HepG2 (cell line): ENCODE data around the gene RAPGEF5. TPM values are rescaled to one million over a fixed set of nuclear protein-coding genes. Genes with fewer than 3 reads are reported as not detected.

Experiments
- ATAC-seq: fragments of 200-7000 bp; cut with Tn5 transposase; 3 replicates; pipeline ENCODE4 v1.9.1; 2020; ENCODE audit warnings: mild to moderate bottlenecking, moderate library complexity
- BruUV-seq: library from RNA; stranded (reverse); fragments of 400-500 nt; replicated peaks from 2 replicates; lab custom pipeline; 2021; lab: Mats Ljungman, UMichigan
- CTCF ChIA-PET: fragments of 300-600 bp; formaldehyde crosslinking; extraction: SDS; loops from one replicate; lab custom pipeline; 2021; ENCODE audit warnings: low total read pairs, inconsistent platforms, low intra/inter-chr PET ratio; lab: Yijun Ruan, JAX
- POLR2A ChIA-PET: fragments of 350-600 bp; sonication (Branson Sonifier 250); formaldehyde crosslinking; loops from one replicate; lab custom pipeline; 2020; ENCODE audit warnings: antibody characterized with exemption, inconsistent platforms; lab: Yijun Ruan, JAX
- DNase-seq: peaks from one replicate; pipeline ENCODE4 v3.0.0-alpha.2; 2015; ENCODE audit warnings: low spot score
- FAIRE-seq: peaks from 3 replicates; lab custom pipeline; 2011; peaks lifted over from hg19 to GRCh38; lab: Jason Lieb, UNC
- H2AFZ ChIP-seq: one replicate; pipeline ENCODE4 v1.6.1; 2011; ENCODE audit warnings: low read length, inconsistent platforms
- H3K27ac ChIP-seq: fragments of 300-600 bp; 3 replicates; pipeline ENCODE4 v1.8.0; 2011; ENCODE audit warnings: mixed run types, mild to moderate bottlenecking, mixed read lengths, low read length, inconsistent platforms; ENCODE audit not compliant: insufficient read depth; ENCODE audit errors: extremely low read length
- H3K27me3 ChIP-seq, 2 experiments: fragments of 200-600 bp in 1 of 2; 2 replicates in 1 of 2; 3 replicates in 1 of 2; pipeline versions ENCODE4 v1.6.0 to v1.8.0; 2011; ENCODE audit warnings: low read length in 2 of 2, mild to moderate bottlenecking in 2 of 2, moderate library complexity in 2 of 2, inconsistent platforms in 1 of 2; ENCODE audit not compliant: insufficient read depth in 2 of 2, control insufficient read depth in 1 of 2
- H3K36me3 ChIP-seq, 2 experiments: fragments of 200-600 bp in 1 of 2; replicated peaks in 1 of 2; 2 replicates in 1 of 2; 3 replicates in 1 of 2; pipeline versions ENCODE4 v1.5.1 to v1.8.0; 2011; ENCODE audit warnings: low read length in 2 of 2, inconsistent platforms in 1 of 2; ENCODE audit not compliant: insufficient read depth in 2 of 2, control insufficient read depth in 1 of 2
- H3K4me1 ChIP-seq: 2 replicates; pipeline ENCODE4 v1.5.1; 2012; ENCODE audit warnings: low read length, inconsistent platforms; ENCODE audit not compliant: insufficient read depth
- H3K4me2 ChIP-seq: 2 replicates; pipeline ENCODE4 v1.6.0; 2011; ENCODE audit warnings: low read depth, low read length, inconsistent platforms
- H3K4me3 ChIP-seq, 3 experiments: fragments of 200-600 bp in 1 of 3; sonication (generic), shearing (Covaris generic) in 1 of 3; replicated peaks in 1 of 3; 2 replicates each; pipeline ENCODE4 v1.5.1; 2011 to 2016; ENCODE audit warnings: low read length in 3 of 3, inconsistent platforms in 2 of 3, low read depth in 2 of 3, mild to moderate bottlenecking in 2 of 3, control low read depth in 1 of 3, mixed read lengths in 1 of 3; ENCODE audit not compliant: insufficient read depth in 1 of 3
- H3K79me2 ChIP-seq: one replicate; pipeline ENCODE4 v1.6.1; 2011; ENCODE audit warnings: low read length, inconsistent platforms; ENCODE audit not compliant: insufficient read depth
- H3K9ac ChIP-seq: 2 replicates; pipeline ENCODE4 v1.6.0; 2011; ENCODE audit warnings: mild to moderate bottlenecking, low read depth, low read length, inconsistent platforms; ENCODE audit not compliant: insufficient read depth
- H3K9me3 ChIP-seq: 2 replicates; pipeline ENCODE4 v1.5.1; 2012; ENCODE audit warnings: mild to moderate bottlenecking, low read length
- H4K20me1 ChIP-seq: 2 replicates; pipeline ENCODE4 v1.6.0; 2011; ENCODE audit warnings: inconsistent platforms, mild to moderate bottlenecking, low read length, moderate library complexity; ENCODE audit not compliant: insufficient read depth
- ELK4 ChIP-seq: sonication (generic); formaldehyde crosslinking; IDR thresholded peaks from 2 replicates; pipeline ENCODE4 v1.9.0; 2021; ENCODE audit warnings: missing genetic modification reagents, borderline replicate concordance
- FOXM1 ChIP-seq: sonication (generic); formaldehyde crosslinking; IDR thresholded peaks from 2 replicates; pipeline ENCODE4 v1.5.0; 2020; ENCODE audit warnings: missing genetic modification reagents
- GFI1 ChIP-seq: sonication (generic); formaldehyde crosslinking; IDR thresholded peaks from 2 replicates; pipeline ENCODE4 v1.5.0; 2020; ENCODE audit warnings: missing genetic modification reagents, mild to moderate bottlenecking, borderline replicate concordance
- HOMEZ ChIP-seq: IDR thresholded peaks from 2 replicates; pipeline ENCODE4 v1.6.1; 2016; ENCODE audit warnings: low read depth
- KAT7 ChIP-seq: IDR thresholded peaks from 2 replicates; pipeline ENCODE4 v1.6.1; 2018; ENCODE audit warnings: borderline replicate concordance, missing compliant biosample characterization
- RBAK ChIP-seq: sonication (generic); formaldehyde crosslinking; IDR thresholded peaks from 2 replicates; pipeline ENCODE4 v1.5.1; 2020; ENCODE audit warnings: mild to moderate bottlenecking, missing genetic modification reagents
- SALL2 ChIP-seq: sonication (generic); formaldehyde crosslinking; IDR thresholded peaks from 2 replicates; pipeline ENCODE4 v1.8.1; 2023; ENCODE audit warnings: mild to moderate bottlenecking, missing genetic modification reagents, inconsistent platforms
- SKI ChIP-seq: fragments of 450-650 bp; IDR thresholded peaks from one replicate; pipeline ENCODE4 v1.6.1; 2018; ENCODE audit warnings: mild to moderate bottlenecking; ENCODE audit not compliant: partially characterized antibody
- ZNF501 ChIP-seq: sonication (generic); formaldehyde crosslinking; IDR thresholded peaks from 2 replicates; pipeline ENCODE4 v1.5.1; 2020; ENCODE audit warnings: mild to moderate bottlenecking, moderate library complexity, missing genetic modification reagents
- ZNF652 ChIP-seq: IDR thresholded peaks from 2 replicates; pipeline ENCODE4 v1.6.1; 2016; ENCODE audit warnings: low read depth, borderline replicate concordance
- WGBS: methylation state at CpG from one replicate; pipeline ENCODE4 v1.1.6; 2017; ENCODE audit warnings: low lambda C conversion rate; 5-methylcytosine and 5-hydroxymethylcytosine counted together
- in situ Hi-C: cut with HindIII; loops from 2 replicates; pipeline ENCODE4 v1.10.0; 2017; ENCODE audit warnings: low pct_unique_long_range_greater_than_20kb; ENCODE audit not compliant: extremely low pct_ligation_motif_present
- intact Hi-C: fragments of 100-400 bp; cut with micrococcal nuclease; formaldehyde crosslinking; loops from one replicate; pipeline ENCODE4 v1.10.0; 2022; ENCODE audit not compliant: unreplicated experiment
- polyA plus RNA-seq, 8 experiments: library from polyadenylated mRNA; depleted of rRNA in 3 of 8; stranded (reverse) in 7 of 8; unstranded in 1 of 8; fragments of >200 nt; fragmentation: Illumina TruSeq in 4 of 8; extraction: Trizol in 4 of 8; gene quantifications; 2 replicates each; pipeline versions ENCODE4 v1.2.1 to v1.2.3, GENCODE V29; 2011 to 2016; ENCODE audit warnings: low read depth in 4 of 8, missing spikeins in 1 of 8, mixed read lengths in 1 of 8; ENCODE audit not compliant: insufficient read depth in 1 of 8
- total RNA-seq, 5 experiments: library from RNA; depleted of rRNA; stranded (reverse); fragments of >200 nt; fragmentation: Illumina TruSeq; extraction: Trizol; gene quantifications; 2 replicates each; pipeline ENCODE4 v1.2.3, GENCODE V29; 2016; ENCODE audit warnings: low read depth in 1 of 5
- TF ChIP-seq, protein P1 (sequence below): IDR thresholded peaks from 2 replicates; pipeline ENCODE4 v1.4.0; 2020; ENCODE audit warnings: mild to moderate bottlenecking, missing genetic modification reagents
- TF ChIP-seq, protein P2 (sequence below): sonication (generic); formaldehyde crosslinking; IDR thresholded peaks from 2 replicates; pipeline ENCODE4 v1.5.0; 2020; ENCODE audit warnings: missing genetic modification reagents, mild to moderate bottlenecking, borderline replicate concordance

The RAPGEF5 gene
- total and polyA plus RNA-seq, 2 of the 13 experiments (the other 11 are each of a cell fraction or from before 2014, with no cell fraction given), result 17.1 to 23.4 TPM

DNA sequence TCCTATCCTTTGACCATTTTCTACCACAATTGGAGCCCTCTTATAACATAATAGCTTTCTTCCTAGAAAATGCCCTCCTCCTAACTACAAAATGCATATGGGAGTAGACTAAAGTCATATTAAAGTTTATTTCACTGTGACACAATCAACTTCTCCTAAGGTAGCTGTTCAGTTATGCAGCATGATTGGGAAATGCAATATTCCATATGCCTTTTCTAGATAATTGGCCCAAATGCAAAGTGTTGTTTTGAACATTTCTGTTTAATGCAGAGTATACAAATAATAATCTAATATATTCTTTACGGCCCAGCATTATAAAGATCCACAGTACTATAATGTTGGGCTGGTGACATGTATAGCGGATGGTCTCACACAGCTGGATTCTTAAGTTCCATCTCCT is 205.1 kb downstream of the RAPGEF5 start:
- FAIRE-seq, result no peak
- CTCF ChIA-PET, result no interaction called here
- POLR2A ChIA-PET, result no interaction called here

GRCh38 chr7:22150221-22150620 is 206.7 kb downstream of the RAPGEF5 start:
- Histone ChIP-seq H3K9me3 (no peaks in the 10 kb centered on the region), H3K4me3 (no peak overlapping the region), H2AFZ (no peak overlapping the region), H3K27ac (no peak overlapping the region), H3K36me3 (peaks cover 17 to 64% of the 10 kb centered on the region in 2 experiments), H3K4me2 (no peak overlapping the region), H4K20me1 (no peaks in the 10 kb centered on the region), H3K27me3 (no peaks in the 10 kb centered on the region), H3K9ac (no peak overlapping the region), H3K4me1 (no peaks in the 10 kb centered on the region), H3K79me2 (no peaks in the 10 kb centered on the region)
- in situ Hi-C loops, result no loop called here
- POLR2A ChIA-PET, result no interaction called here
- CTCF ChIA-PET, result no interaction called here
- intact Hi-C loops, result no loop called here
- ATAC-seq (no peak), DNase-seq (no peak), FAIRE-seq (no peak)
- 98% methylated on average over 5 of the region's 5 CpGs for WGBS
- no TSS peak for BruUV-seq
- TF ChIP-seq SALL2 (CRISPR knock-in tag) (no peak), SKI (no peak), RBAK (CRISPR knock-in tag) (no peak), ZNF652 (CRISPR knock-in tag) (no peak), ELK4 (CRISPR knock-in tag) (no peak)
- TF ChIP-seq, protein P1, sequence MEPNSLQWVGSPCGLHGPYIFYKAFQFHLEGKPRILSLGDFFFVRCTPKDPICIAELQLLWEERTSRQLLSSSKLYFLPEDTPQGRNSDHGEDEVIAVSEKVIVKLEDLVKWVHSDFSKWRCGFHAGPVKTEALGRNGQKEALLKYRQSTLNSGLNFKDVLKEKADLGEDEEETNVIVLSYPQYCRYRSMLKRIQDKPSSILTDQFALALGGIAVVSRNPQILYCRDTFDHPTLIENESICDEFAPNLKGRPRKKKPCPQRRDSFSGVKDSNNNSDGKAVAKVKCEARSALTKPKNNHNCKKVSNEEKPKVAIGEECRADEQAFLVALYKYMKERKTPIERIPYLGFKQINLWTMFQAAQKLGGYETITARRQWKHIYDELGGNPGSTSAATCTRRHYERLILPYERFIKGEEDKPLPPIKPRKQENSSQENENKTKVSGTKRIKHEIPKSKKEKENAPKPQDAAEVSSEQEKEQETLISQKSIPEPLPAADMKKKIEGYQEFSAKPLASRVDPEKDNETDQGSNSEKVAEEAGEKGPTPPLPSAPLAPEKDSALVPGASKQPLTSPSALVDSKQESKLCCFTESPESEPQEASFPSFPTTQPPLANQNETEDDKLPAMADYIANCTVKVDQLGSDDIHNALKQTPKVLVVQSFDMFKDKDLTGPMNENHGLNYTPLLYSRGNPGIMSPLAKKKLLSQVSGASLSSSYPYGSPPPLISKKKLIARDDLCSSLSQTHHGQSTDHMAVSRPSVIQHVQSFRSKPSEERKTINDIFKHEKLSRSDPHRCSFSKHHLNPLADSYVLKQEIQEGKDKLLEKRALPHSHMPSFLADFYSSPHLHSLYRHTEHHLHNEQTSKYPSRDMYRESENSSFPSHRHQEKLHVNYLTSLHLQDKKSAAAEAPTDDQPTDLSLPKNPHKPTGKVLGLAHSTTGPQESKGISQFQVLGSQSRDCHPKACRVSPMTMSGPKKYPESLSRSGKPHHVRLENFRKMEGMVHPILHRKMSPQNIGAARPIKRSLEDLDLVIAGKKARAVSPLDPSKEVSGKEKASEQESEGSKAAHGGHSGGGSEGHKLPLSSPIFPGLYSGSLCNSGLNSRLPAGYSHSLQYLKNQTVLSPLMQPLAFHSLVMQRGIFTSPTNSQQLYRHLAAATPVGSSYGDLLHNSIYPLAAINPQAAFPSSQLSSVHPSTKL (CRISPR knock-in tag), result no peak
- TF ChIP-seq, protein P2, sequence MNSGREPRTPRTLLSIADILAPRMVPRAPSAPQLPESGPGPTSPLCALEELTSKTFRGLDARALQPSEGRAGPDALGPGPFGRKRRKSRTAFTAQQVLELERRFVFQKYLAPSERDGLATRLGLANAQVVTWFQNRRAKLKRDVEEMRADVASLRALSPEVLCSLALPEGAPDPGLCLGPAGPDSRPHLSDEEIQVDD (CRISPR knock-in tag), result no peak

More for the DNA sequence above, 205.1 kb downstream of the RAPGEF5 start:
- Histone ChIP-seq H3K79me2 (no peaks in the 10 kb centered on the region), H3K9ac (no peak overlapping the region), H3K27me3 (no peaks in the 10 kb centered on the region), H3K27ac (no peak overlapping the region), H3K9me3 (no peaks in the 10 kb centered on the region), H3K4me1 (no peaks in the 10 kb centered on the region), H3K36me3 (peaks cover 23 to 69% of the 10 kb centered on the region in 2 experiments), H3K4me2 (no peak overlapping the region), H4K20me1 (no peaks in the 10 kb centered on the region), H2AFZ (no peak overlapping the region), H3K4me3 (no peak overlapping the region)
- in situ Hi-C loops, result no loop called here
- no peak for DNase-seq
- intact Hi-C loops, result no loop called here
- no TSS peak for BruUV-seq
- 95% methylated on average over 2 of the region's 2 CpGs for WGBS
- no peak for ATAC-seq
- TF ChIP-seq GFI1 (no peak), ZNF501 (CRISPR knock-in tag) (no peak), FOXM1 (no peak), KAT7 (CRISPR knock-in tag) (no peak), HOMEZ (CRISPR knock-in tag) (no peak)
